HG02571 (cell line): ENCODE measurements around the gene CRYZL1.

ENCODE experiments used
- ATAC-seq: cut with Tn5 transposase; IDR thresholded peaks from one replicate; pipeline ENCODE4 v1.9.1; 2021; ENCODE audit warnings: mild to moderate bottlenecking, moderate library complexity; ENCODE audit not compliant: unreplicated experiment

Gene CRYZL1

DNA sequence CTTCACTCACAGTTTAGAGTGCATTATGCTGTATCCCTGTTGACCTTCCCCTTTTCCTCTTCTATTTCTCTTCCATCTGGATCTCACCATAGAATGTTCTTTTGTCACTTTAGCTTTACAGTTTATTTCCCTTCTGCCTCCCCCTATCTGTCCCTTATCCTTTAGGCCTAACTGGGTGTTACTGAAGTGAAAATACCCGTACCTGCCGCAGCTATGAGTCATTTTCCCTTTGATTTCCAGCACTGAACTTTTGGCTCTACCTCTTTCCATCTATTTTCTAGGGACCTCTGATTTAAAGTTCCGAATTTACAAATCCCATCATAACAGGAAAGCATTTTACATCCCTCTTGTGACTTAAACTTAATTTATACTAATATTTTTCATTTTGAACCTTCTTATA is 20.5 kb upstream of the CRYZL1 start:
- ATAC-seq = no peak

GRCh38 chr21:33661146-33661545 is 19.6 kb upstream of the CRYZL1 start:
- ATAC-seq = no peak

- no peak for ATAC-seq
Measured at GRCh38 chr21:33660406-33660805, 18.9 kb upstream of the CRYZL1 start.

- ATAC-seq = no peak
Measured at GRCh38 chr21:33659568-33659949, 18.0 kb upstream of the CRYZL1 start.

GRCh38 chr21:33658919-33659567 is 17.5 kb upstream of the CRYZL1 start:
- ATAC-seq = no peak

GRCh38 chr21:33657124-33657820 is 15.7 kb upstream of the CRYZL1 start:
- ATAC-seq = no peak

DNA sequence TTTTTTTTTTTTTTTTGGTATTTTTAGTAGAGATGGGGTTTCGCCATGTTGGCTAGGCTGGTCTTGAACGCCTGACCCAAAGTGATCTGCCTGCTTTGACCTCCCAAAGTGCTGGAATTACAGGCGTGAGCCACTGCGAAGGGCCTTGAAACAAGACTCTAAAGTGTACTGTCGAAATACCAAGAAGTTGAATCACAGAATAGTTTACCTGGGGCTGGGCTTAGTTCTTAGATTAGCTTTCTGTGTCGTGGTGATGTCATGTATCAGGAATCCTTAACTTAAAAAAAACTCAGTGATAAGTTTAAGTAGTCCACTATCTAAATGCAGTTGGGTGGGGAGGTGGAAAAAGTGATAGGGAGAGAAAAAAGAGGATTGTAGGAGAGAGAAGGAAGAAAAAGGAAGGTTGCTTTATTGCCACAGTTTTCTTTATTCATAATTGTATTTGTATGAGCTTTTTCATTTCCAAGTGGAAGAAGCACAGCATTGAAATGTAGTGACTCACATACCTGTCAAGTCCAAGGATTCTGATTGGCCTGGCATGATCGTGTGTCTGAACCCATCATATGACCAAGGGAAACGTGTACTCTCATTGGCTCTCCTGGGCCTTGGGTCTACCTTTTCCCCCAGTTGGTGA is 14.2 kb upstream of the CRYZL1 start:
- no peak for ATAC-seq

- ATAC-seq = no peak
Measured at GRCh38 chr21:33654412-33654811, 12.9 kb upstream of the CRYZL1 start.

DNA sequence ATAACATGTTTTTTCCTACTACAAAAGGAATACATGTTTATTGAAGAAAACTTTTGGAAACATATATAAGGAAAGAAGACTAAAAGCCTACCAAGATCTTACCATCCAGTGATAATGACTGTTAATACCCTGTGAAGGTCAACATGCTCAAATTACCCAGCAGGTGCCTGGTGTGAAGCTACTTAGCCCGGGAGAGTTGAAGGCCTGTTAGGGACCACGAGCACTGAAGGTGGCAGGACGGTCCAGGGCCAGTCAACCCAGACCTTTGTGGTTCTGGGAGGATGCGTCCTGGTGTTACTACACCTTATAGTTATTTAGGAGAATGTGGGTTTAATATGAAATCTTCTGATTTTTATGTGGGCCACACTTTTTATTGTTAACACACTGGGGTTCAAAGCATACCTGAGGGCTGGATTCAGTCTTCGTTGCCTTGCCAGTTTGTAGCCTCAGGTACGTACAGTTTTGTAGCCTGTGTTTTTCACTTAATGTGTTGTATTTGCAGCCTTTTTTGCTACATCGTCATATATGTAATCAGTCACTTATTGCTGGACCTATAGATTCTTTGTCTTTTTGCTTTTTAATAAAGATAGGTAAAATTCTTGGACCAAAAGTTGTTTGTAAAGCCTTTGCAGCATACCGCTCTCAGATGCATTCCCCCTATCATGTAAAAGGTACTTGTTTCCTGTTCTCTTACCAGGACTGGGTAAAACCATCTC is 10.6 kb upstream of the CRYZL1 start:
- no peak for ATAC-seq

DNA sequence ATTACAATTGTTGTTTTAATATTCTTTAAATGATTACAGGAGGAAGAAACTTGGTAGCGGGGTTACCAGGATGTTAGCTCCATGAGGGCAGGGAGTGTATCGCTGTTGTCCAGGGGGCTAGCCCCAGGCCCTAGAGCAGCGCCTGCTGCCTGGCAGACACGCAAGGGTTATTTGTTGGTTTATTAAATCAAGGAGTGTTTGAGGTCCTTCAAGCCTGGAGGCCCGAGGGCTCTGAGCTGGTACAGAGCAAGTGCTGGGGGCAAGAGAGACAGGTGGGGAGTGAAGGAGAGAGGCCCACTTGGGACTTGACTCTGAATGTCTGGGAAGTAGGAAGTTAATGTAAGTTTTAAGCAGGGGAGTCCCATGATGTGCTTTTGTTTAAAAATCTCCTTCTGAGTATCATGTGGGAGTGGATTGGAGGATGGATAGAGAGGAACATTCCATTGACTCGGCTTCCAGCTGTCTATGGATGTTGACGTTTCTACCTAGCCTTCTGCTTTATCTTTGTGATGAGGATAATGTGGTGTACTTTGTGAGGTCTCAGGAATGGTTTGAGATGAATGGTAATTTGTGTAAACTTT is 9.5 kb upstream of the CRYZL1 start:
- ATAC-seq = no peak

DNA sequence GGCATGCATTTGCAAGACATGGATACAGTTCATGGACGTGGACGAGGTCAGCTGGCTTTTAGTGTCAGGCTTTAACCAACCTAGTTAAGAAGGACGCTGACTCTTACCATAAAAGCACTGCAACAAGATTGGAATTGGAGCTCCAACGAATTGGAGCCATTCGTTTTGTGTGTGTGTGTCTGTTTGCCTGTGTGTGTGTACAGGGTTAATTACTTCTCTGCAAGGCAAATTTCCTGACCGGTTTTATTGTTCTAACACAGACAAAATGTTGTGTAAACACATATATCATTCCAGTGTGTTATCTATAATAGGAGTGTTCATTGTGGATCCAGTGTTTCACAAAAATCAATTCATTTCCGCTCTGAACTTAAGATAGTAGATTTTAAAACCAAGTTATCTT is 8.7 kb upstream of the CRYZL1 start:
- no peak for ATAC-seq

GRCh38 chr21:33648555-33648954 is 7.0 kb upstream of the CRYZL1 start:
- ATAC-seq = no peak

GRCh38 chr21:33647587-33647986 is 6.0 kb upstream of the CRYZL1 start:
- ATAC-seq = no peak

GRCh38 chr21:33645730-33646129 is 4.2 kb upstream of the CRYZL1 start:
- no peak for ATAC-seq

DNA sequence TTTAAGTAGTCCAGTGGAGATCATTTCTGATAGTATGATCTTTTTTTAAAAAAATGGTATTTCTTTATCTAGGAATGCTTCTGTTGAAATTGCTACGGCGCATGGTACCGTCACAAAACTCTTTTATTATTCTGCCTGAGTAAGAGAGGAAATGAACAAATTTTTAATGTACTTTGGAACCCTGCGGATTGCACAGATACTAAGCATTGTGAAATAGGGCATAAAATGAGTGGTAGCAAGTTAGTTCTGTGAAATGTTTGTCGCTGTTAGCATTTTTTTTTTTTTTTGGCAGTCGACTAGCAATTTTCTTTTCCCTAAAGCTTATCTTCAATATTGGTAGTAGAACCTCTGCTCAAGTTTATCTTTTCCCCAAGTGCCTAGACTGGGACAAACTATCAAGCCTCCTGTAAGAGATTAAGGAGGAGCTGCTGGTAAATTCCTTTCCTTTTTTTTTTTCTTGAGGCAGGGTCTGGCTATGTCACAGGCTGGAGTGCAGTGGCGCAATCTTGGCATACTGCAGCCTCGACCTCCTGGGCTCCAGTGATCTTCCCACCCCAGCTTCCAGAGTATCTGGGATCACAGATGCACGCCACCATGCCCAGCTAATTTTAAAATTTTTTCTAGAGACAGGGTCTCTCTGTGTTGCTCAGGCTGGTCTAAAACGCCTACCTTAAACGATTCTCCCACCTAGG is 3.0 kb upstream of the CRYZL1 start:
- ATAC-seq = no peak

GRCh38 chr21:33643658-33644311 is 2.2 kb upstream of the CRYZL1 start:
- no peak for ATAC-seq

- ATAC-seq = no peak
Measured at GRCh38 chr21:33642896-33643657, 1.5 kb upstream of the CRYZL1 start.

DNA sequence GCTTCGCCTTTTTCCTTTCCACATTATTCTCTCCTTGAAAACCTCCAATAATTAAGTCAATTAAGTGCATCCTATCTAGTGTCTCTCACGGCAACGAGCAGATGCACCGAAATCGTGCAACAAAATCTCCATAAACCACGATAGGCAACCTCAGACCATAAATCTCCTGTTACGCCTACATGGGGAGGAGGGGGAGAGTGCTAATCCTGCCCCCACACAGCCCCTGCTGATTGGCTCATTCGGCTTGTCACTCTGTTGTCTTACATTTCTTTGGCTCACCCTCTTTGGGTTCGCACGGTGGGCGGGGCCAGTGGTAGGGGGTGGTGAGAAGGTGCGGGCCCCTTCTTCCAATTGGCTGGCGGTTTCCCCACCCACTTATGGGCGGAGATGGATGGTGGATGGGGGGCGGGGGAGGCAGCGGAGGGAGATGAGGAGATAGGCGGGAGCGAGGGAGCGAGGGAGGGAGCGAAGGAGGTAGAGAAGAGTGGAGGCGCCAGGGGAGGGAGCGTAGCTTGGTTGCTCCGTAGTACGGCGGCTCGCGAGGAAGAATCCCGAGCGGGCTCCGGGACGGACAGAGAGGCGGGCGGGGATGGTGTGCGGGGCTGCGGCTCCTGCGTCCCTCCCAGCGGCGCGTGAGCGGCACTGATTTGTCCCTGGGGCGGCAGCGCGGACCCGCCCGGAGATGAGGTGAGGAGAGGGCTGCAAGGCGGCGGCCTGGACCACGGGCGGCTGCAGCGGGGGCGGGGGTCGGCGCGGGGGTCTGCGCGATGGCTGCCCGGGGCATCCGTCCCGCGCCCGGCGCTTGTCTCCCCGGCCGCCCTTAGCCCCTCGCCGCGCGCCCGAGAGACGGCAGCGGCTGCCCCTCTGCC is 720 bp upstream of the CRYZL1 start, which contains the start of gene ITSN1:
TSS of gene ITSN1 (plus strand) at position 475 of the 869 bp plus-strand sequence. CDS start 76,328 bp downstream, outside the sequence.
- peak; percentile 86 for ATAC-seq
